IMR-90 (cell line): ENCODE data around the gene LAMB1. TPM values are rescaled to one million over a fixed set of nuclear protein-coding genes. Genes with fewer than 3 reads are reported as not detected.

Experiments used
- ATAC-seq: fragments of 200-7000 bp; cut with Tn5 transposase; 2 replicates; pipeline ENCODE4 v1.9.1; 2020; ENCODE audit warnings: low read depth, mild to moderate bottlenecking, moderate library complexity
- BruUV-seq: library from RNA; stranded (reverse); fragments of 400-500 nt; replicated peaks from 2 replicates; lab custom pipeline; 2021; lab: Mats Ljungman, UMichigan
- CTCF ChIA-PET: fragments of 300-600 bp; formaldehyde crosslinking; extraction: SDS; loops from one replicate; lab custom pipeline; 2021; ENCODE audit warnings: antibody characterized with exemption; lab: Yijun Ruan, JAX
- POLR2A ChIA-PET: fragments of 300-600 bp; sonication (Branson Sonifier 250); formaldehyde crosslinking; loops from one replicate; lab custom pipeline; 2022; ENCODE audit warnings: antibody characterized with exemption; ENCODE audit not compliant: unreplicated experiment; lab: Charles Lee
- DNase-seq: peaks from one replicate; pipeline ENCODE4 v3.0.0; 2013
- H2AFZ ChIP-seq: replicated peaks from 2 replicates; pipeline ENCODE3; 2013; ENCODE audit warnings: low read length, mild to moderate bottlenecking; ENCODE audit not compliant: poor library complexity
- H2AK5ac ChIP-seq: 2 replicates; pipeline ENCODE4 v1.6.1; 2013; ENCODE audit warnings: low read depth, low read length, inconsistent platforms
- H2AK9ac ChIP-seq: replicated peaks from 2 replicates; pipeline ENCODE3; 2013; ENCODE audit warnings: mild to moderate bottlenecking, low read depth, low read length, moderate library complexity; ENCODE audit not compliant: poor library complexity
- H2BK120ac ChIP-seq: 2 replicates; pipeline ENCODE4 v1.6.1; 2013; ENCODE audit warnings: low read depth, low read length, inconsistent platforms
- H2BK15ac ChIP-seq: 3 replicates; pipeline ENCODE4 v1.6.1; 2013; ENCODE audit warnings: low read depth, low read length, inconsistent platforms
- H2BK20ac ChIP-seq: 2 replicates; pipeline ENCODE4 v1.6.1; 2013; ENCODE audit warnings: low read depth, mild to moderate bottlenecking, inconsistent platforms, low read length, moderate library complexity
- H2BK5ac ChIP-seq: 2 replicates; pipeline ENCODE4 v1.6.1; 2013; ENCODE audit warnings: mild to moderate bottlenecking, low read depth, low read length, inconsistent platforms; ENCODE audit not compliant: poor library complexity, severe bottlenecking
- H3K14ac ChIP-seq: replicated peaks from 2 replicates; pipeline ENCODE4 v1.6.1; 2013; ENCODE audit warnings: low read depth, low read length, inconsistent platforms
- H3K18ac ChIP-seq: 2 replicates; pipeline ENCODE4 v1.6.1; 2013; ENCODE audit warnings: low read depth, low read length, control low read depth
- H3K23ac ChIP-seq: 2 replicates; pipeline ENCODE4 v1.6.1; 2013; ENCODE audit warnings: low read depth, low read length, inconsistent platforms
- H3K27ac ChIP-seq: 2 replicates; pipeline ENCODE4 v1.5.1; 2013; ENCODE audit warnings: mild to moderate bottlenecking, control low read depth, low read length; ENCODE audit not compliant: insufficient read depth
- H3K27me3 ChIP-seq: 2 replicates; pipeline ENCODE4 v1.6.1; 2013; ENCODE audit warnings: low read length; ENCODE audit not compliant: control insufficient read depth, insufficient read depth
- H3K36me3 ChIP-seq: 2 replicates; pipeline ENCODE4 v1.6.1; 2013; ENCODE audit warnings: low read length, mixed read lengths; ENCODE audit not compliant: control insufficient read depth, insufficient read depth
- H3K4ac ChIP-seq: 2 replicates; pipeline ENCODE4 v1.6.1; 2013; ENCODE audit warnings: low read depth, low read length, inconsistent platforms
- H3K4me1 ChIP-seq: 2 replicates; pipeline ENCODE4 v1.6.1; 2013; ENCODE audit warnings: low read length, mixed read lengths; ENCODE audit not compliant: control insufficient read depth, insufficient read depth
- H3K4me2 ChIP-seq: 2 replicates; pipeline ENCODE4 v1.6.1; 2013; ENCODE audit warnings: low read depth, mild to moderate bottlenecking, control low read depth, low read length, moderate library complexity
- H3K4me3 ChIP-seq: 2 replicates; pipeline ENCODE4 v1.5.1; 2013; ENCODE audit warnings: low read depth, mild to moderate bottlenecking, control low read depth, low read length, moderate library complexity; ENCODE audit not compliant: insufficient read depth
- H3K56ac ChIP-seq: 2 replicates; pipeline ENCODE4 v1.6.1; 2013; ENCODE audit warnings: low read length, inconsistent platforms; ENCODE audit not compliant: insufficient read depth; ENCODE audit errors: extremely low read depth
- H3K79me1 ChIP-seq, 2 experiments: 2 replicates each; pipeline ENCODE4 v1.6.1; 2013; ENCODE audit warnings: low read length in 2 of 2, inconsistent platforms in 1 of 2, low read depth in 1 of 2
- H3K9ac ChIP-seq: 2 replicates; pipeline ENCODE4 v1.6.1; 2013; ENCODE audit warnings: low read depth, low read length, control low read depth
- H3K9me1 ChIP-seq: 2 replicates; pipeline ENCODE4 v1.6.1; 2013; ENCODE audit warnings: low read length, inconsistent platforms; ENCODE audit not compliant: insufficient read depth
- H3K9me3 ChIP-seq: 2 replicates; pipeline ENCODE4 v1.6.1; 2013; ENCODE audit warnings: low read length; ENCODE audit not compliant: control insufficient read depth, insufficient read depth
- H4K20me1 ChIP-seq: 2 replicates; pipeline ENCODE4 v1.6.1; 2013; ENCODE audit warnings: low read length, inconsistent platforms; ENCODE audit not compliant: insufficient read depth
- H4K5ac ChIP-seq: 2 replicates; pipeline ENCODE4 v1.6.1; 2013; ENCODE audit warnings: mild to moderate bottlenecking, low read depth, low read length, control low read depth
- H4K8ac ChIP-seq, 2 experiments: 2 replicates each; pipeline ENCODE4 v1.6.1; 2013; ENCODE audit warnings: low read depth in 2 of 2, low read length in 2 of 2, control low read depth in 1 of 2, inconsistent platforms in 1 of 2
- H4K91ac ChIP-seq: 2 replicates; pipeline ENCODE4 v1.6.1; 2013; ENCODE audit warnings: low read depth, low read length, inconsistent platforms; ENCODE audit not compliant: insufficient read depth
- BHLHE40 ChIP-seq: fragments of 150-350 bp; IDR thresholded peaks from 2 replicates; pipeline ENCODE4 v1.6.1; 2016; ENCODE audit warnings: mild to moderate bottlenecking, low read depth, low read length
- CEBPB ChIP-seq: IDR thresholded peaks from 2 replicates; pipeline ENCODE4 v1.6.1; 2012; ENCODE audit warnings: low read depth, low read length, improper control_type of control experiment
- CHD1 ChIP-seq: IDR thresholded peaks from 2 replicates; pipeline ENCODE4 v1.6.1; 2012; ENCODE audit warnings: low read depth, low read length, improper control_type of control experiment
- FOS ChIP-seq: fragments of 150-350 bp; IDR thresholded peaks from 2 replicates; pipeline ENCODE4 v1.6.1; 2016; ENCODE audit warnings: low read depth, low read length
- MAFK ChIP-seq: IDR thresholded peaks from 2 replicates; pipeline ENCODE4 v1.6.1; 2012; ENCODE audit warnings: low read depth, low read length, improper control_type of control experiment
- MAZ ChIP-seq: IDR thresholded peaks from 2 replicates; pipeline ENCODE4 v1.6.1; 2012; ENCODE audit warnings: low read depth, mild to moderate bottlenecking, low read length, improper control_type of control experiment, moderate library complexity, borderline replicate concordance
- MXI1 ChIP-seq: IDR thresholded peaks from 2 replicates; pipeline ENCODE4 v1.6.1; 2012; ENCODE audit warnings: low read depth, mild to moderate bottlenecking, low read length, moderate library complexity, borderline replicate concordance
- NFE2L2 ChIP-seq: fragments of 150-350 bp; IDR thresholded peaks from 2 replicates; pipeline ENCODE4 v1.6.1; 2016; ENCODE audit warnings: low read depth, mild to moderate bottlenecking, low read length
- POLR2A ChIP-seq: IDR thresholded peaks from 2 replicates; pipeline ENCODE4 v1.6.1; 2012; ENCODE audit warnings: mild to moderate bottlenecking, low read depth, low read length
- RAD21 ChIP-seq: IDR thresholded peaks from 2 replicates; pipeline ENCODE4 v1.6.1; 2012; ENCODE audit warnings: low read length, improper control_type of control experiment
- RCOR1 ChIP-seq: IDR thresholded peaks from 2 replicates; pipeline ENCODE4 v1.6.1; 2012; ENCODE audit warnings: mild to moderate bottlenecking, low read length, improper control_type of control experiment; ENCODE audit not compliant: insufficient replicate concordance
- RFX5 ChIP-seq: IDR thresholded peaks from 2 replicates; pipeline ENCODE4 v1.8.0; 2012; ENCODE audit warnings: low read depth, mild to moderate bottlenecking, low read length, moderate library complexity
- SMC3 ChIP-seq: fragments of 150-350 bp; IDR thresholded peaks from 2 replicates; pipeline ENCODE4 v1.6.1; 2016; ENCODE audit warnings: low read depth, mild to moderate bottlenecking, antibody characterized with exemption, low read length, moderate library complexity
- WGBS, 2 experiments: methylation state at CpG; one replicate each; pipeline versions ENCODE4 v1.1.5 to v1.1.7; 2013; ENCODE audit warnings: missing lambda C conversion rate in 2 of 2; ENCODE audit not compliant: insufficient read length in 1 of 2; ENCODE audit errors: extremely low coverage in 2 of 2; 5-methylcytosine and 5-hydroxymethylcytosine counted together
- dilution Hi-C: fragments of 300-500 bp; cut with HindIII; formaldehyde crosslinking; loops from one replicate; pipeline ENCODE4 v1.14.3; 2018; ENCODE audit warnings: low sequenced_read_pairs; ENCODE audit not compliant: unreplicated experiment
- in situ Hi-C: fragments of 300-500 bp; cut with MboI; formaldehyde crosslinking; loops from 3 replicates; pipeline ENCODE4 v1.14.3; 2019; ENCODE audit warnings: low sequenced_read_pairs, inconsistent platforms, mixed read lengths
- intact Hi-C: fragments of 100-400 bp; cut with micrococcal nuclease; formaldehyde crosslinking; loops from 2 replicates; pipeline ENCODE4 v1.10.0; 2022
- polyA plus RNA-seq, 3 experiments: library from polyadenylated mRNA; depleted of rRNA; stranded (reverse); fragments of >200 nt; gene quantifications; 2 replicates each; pipeline ENCODE4 v1.2.3, GENCODE V29; 2012; ENCODE audit warnings: low replicate concordance in 1 of 3
- total RNA-seq: library from RNA; depleted of rRNA; stranded (reverse); fragments of >200 nt; gene quantifications from 2 replicates; pipeline ENCODE4 v1.2.3, GENCODE V29; 2012
- TF ChIP-seq, protein P1 (sequence below): conservative IDR thresholded peaks from 2 replicates; pipeline ENCODE4 v1.5.1; 2012; ENCODE audit warnings: mild to moderate bottlenecking, low read depth, low read length, improper control_type of control experiment
- TF ChIP-seq, protein P2 (sequence below): fragments of 150-350 bp; IDR thresholded peaks from 2 replicates; pipeline ENCODE4 v1.6.1; 2016; ENCODE audit warnings: low read depth, mild to moderate bottlenecking, low read length, moderate library complexity, borderline replicate concordance
- TF ChIP-seq, protein P3 (sequence below): fragments of 150-350 bp; IDR thresholded peaks from 2 replicates; pipeline ENCODE4 v1.6.1; 2017; ENCODE audit warnings: mild to moderate bottlenecking, antibody characterized with exemption, low read length, low read depth

The LAMB1 gene
- total and polyA plus RNA-seq, 2 of the 4 experiments (the other 2 are of a cell fraction) = 114 to 117 TPM

DNA sequence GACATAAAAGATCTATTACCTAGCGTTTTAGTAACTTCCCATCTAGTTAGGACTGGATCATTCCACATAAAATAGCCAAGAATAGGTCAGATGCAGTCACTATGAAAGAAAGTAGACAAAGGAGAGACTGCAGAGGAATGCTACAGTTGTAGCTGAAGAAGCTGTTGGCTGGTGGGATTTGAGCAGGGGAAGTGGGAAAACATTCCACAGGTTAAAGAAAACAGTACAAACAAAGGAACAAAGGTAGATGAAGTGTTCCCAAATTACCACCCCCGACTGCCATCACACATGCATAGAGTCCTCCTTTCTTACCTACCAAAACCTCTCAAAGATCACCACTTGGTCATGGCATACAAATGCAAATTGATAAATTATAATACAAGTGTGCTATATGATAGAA, 70.2 kb downstream of the LAMB1 start:
- Histone ChIP-seq H3K4me2 (no peak overlapping the region), H2AK5ac (no peak overlapping the region), H2AK9ac (no peak overlapping the region), H4K5ac (no peak overlapping the region), H2BK15ac (no peak overlapping the region), H4K8ac (no peak overlapping the region), H3K4me1 (peaks cover 10% of the 10 kb centered on the region), H2BK20ac (no peak overlapping the region), H3K56ac (no peak overlapping the region), H4K91ac (no peak overlapping the region), H3K9ac (no peak overlapping the region), H3K36me3 (peaks cover 53% of the 10 kb centered on the region), H3K27ac (no peak overlapping the region), H3K14ac (no peak overlapping the region), H3K4ac (no peak overlapping the region), H4K20me1 (peaks cover 4% of the 10 kb centered on the region; the same call in 1 of the 2 replicates), H2BK5ac (no peak overlapping the region), H2BK120ac (no peak overlapping the region), H3K27me3 (no peaks in the 10 kb centered on the region), H3K9me3 (no peaks in the 10 kb centered on the region), H3K79me1 (peaks cover 7 to 28% of the 10 kb centered on the region in 2 experiments; a peak in 3 of 4 replicates), H2AFZ (no peak overlapping the region), H3K18ac (no peak overlapping the region), H3K9me1 (peaks cover 15% of the 10 kb centered on the region), H3K23ac (no peak overlapping the region), H3K4me3 (no peak overlapping the region)
- dilution Hi-C loops = no loop called here
- ChIA-PET CTCF (no interaction called here), POLR2A (no interaction called here)
- ATAC-seq (no peak), DNase-seq (no peak)
- in situ Hi-C loops = no loop called here
- BruUV-seq = no TSS peak
- WGBS, 2 experiments = no CpG with 5 or more reads among the region's 2 CpGs
- no peak for TF ChIP-seq MAZ
- TF ChIP-seq BHLHE40 = no peak
- TF ChIP-seq, protein P1, sequence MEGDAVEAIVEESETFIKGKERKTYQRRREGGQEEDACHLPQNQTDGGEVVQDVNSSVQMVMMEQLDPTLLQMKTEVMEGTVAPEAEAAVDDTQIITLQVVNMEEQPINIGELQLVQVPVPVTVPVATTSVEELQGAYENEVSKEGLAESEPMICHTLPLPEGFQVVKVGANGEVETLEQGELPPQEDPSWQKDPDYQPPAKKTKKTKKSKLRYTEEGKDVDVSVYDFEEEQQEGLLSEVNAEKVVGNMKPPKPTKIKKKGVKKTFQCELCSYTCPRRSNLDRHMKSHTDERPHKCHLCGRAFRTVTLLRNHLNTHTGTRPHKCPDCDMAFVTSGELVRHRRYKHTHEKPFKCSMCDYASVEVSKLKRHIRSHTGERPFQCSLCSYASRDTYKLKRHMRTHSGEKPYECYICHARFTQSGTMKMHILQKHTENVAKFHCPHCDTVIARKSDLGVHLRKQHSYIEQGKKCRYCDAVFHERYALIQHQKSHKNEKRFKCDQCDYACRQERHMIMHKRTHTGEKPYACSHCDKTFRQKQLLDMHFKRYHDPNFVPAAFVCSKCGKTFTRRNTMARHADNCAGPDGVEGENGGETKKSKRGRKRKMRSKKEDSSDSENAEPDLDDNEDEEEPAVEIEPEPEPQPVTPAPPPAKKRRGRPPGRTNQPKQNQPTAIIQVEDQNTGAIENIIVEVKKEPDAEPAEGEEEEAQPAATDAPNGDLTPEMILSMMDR = no peak
- TF ChIP-seq CEBPB = no peak
- no peak for TF ChIP-seq RCOR1
- no peak for TF ChIP-seq SMC3
- no peak for TF ChIP-seq MAFK
- no peak for TF ChIP-seq CHD1
- no peak for TF ChIP-seq RAD21
- TF ChIP-seq FOS = no peak
- TF ChIP-seq, protein P2, sequence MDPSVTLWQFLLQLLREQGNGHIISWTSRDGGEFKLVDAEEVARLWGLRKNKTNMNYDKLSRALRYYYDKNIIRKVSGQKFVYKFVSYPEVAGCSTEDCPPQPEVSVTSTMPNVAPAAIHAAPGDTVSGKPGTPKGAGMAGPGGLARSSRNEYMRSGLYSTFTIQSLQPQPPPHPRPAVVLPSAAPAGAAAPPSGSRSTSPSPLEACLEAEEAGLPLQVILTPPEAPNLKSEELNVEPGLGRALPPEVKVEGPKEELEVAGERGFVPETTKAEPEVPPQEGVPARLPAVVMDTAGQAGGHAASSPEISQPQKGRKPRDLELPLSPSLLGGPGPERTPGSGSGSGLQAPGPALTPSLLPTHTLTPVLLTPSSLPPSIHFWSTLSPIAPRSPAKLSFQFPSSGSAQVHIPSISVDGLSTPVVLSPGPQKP = no peak
- no peak for TF ChIP-seq MXI1
- TF ChIP-seq, protein P3, sequence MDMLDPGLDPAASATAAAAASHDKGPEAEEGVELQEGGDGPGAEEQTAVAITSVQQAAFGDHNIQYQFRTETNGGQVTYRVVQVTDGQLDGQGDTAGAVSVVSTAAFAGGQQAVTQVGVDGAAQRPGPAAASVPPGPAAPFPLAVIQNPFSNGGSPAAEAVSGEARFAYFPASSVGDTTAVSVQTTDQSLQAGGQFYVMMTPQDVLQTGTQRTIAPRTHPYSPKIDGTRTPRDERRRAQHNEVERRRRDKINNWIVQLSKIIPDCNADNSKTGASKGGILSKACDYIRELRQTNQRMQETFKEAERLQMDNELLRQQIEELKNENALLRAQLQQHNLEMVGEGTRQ = no peak
- no peak for TF ChIP-seq NFE2L2
- no peak for TF ChIP-seq RFX5
- no peak for TF ChIP-seq POLR2A
- intact Hi-C loops = no loop called here
